GM21381 (cell line): ENCODE measurements around the gene LSMEM2.
A peak's percentile ranks its signal among the peaks of the same experiment; 100 is the strongest.

ENCODE experiments used
- ATAC-seq: cut with Tn5 transposase; IDR thresholded peaks from one replicate; pipeline ENCODE4 v1.9.1; 2021; ENCODE audit warnings: mild to moderate bottlenecking, moderate library complexity; ENCODE audit not compliant: unreplicated experiment

The LSMEM2 gene

DNA sequence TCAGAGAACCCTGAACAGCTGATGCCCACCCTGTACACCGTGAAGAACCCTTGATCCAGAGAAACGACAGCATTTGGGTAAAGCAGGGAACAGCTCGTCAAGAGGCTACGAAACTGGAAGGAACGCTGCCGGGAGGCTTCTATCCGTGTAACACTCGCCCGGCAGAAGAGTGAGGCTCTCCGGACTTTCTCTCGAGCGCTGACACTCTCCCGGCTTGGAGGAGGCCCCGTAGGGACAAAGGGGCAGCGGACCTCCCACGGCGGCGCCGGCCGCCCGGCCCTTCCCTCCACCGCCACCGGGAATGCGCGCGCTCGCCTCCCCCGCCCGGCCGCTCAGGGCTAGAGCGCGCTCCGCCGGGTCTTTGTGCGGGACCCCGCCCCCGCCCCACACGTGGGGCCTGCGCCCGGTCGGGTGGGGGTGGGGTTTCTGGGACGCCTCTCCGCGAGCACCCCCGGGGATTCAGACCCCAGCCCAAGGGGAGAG, 42.0 kb downstream of the LSMEM2 start:
- ATAC-seq, result peak; percentile 46

DNA sequence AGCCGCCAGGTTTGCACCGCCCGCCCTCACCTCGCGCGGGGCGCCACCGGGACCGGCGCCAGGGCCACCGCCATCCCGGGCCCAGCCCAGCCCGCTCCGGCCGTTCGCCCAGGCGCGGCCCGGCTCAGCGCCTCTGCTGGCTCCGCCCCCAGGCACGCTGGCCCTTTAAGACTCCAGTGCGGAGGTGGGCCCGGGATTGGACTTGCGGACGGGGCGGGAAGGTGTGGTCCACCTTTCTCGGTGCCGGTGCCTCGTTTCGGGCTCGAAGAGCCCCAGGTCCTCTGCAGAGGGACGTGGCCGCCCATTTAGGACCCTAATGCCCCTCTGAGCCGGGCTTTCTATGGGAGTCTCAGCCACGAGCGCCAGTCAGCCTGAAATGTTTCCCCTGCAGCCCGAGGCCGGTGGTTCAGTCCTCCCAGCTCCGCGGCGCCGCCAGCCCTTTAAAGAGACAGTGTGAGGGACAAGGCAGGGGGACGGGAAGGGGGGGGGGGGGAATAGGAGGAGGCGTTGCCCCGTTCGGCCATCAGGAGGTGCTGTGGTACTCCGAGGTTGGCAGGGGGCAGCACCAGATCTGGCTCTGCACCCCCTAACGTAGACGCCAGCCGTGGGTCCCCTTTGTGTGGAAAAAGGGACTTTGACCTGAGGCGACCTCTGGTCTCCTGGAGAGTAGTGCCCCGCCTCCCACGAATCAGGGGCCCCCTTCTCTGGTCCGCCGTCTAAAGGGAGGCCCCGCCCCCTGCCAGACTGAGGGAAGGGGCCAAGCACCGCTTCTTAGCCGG, 42.6 kb downstream of the LSMEM2 start:
- peak; percentile 75 for ATAC-seq

DNA sequence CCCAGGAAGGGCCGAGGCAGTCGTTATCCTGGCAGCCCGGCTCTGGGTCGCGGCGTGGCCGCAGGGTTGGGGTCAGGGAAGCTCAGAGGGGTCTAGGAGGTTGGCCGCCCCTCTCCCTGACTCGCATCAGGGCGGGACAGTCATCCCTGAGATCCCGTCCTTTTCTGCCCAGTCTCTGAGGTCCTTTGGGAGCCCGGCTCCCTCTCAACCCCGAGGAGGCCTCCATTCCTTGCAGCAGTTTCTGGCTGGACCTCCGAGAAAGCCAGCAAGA, 43.2 kb downstream of the LSMEM2 start:
- ATAC-seq, result no peak

DNA sequence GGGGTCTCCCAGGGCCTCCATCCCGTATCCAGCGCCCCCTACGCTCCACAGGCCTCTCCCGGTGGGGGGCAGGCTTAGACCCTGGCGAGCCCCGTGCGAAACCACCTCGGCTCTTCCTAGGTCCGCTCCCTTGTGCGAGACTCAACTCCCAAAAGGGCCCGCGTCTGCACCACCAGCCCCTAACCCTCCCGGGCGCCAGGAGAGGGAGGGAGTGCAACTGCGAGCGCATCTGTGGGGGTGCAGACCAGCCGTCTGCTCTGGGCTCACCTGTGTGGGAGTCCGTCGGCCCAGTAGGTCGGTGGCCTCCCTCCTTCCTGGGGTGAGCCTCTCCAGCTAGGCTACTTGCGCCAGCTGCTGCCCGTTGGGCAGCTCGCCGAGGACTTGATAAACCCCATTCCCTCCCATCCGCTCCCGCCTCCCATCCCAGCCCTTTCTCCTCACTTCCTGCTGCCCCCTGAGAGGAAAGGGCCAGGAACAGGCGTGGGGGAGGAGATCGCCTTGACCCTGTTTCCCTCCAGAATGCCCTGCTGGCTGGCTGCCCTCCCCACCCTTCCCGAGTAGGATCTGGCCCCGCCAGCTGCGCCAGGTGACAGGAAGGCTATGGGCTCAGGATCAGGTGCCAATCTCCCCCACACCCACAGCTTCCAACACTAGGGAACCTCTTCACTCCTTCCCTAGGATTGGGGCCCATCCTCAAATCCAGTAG, 43.7 kb downstream of the LSMEM2 start, which contains the start of gene HYAL2:
HYAL2 (minus strand) TSS at position 360 of the 706 bp plus-strand sequence. CDS start 2,256 bp downstream, outside the sequence.
- no peak for ATAC-seq

DNA sequence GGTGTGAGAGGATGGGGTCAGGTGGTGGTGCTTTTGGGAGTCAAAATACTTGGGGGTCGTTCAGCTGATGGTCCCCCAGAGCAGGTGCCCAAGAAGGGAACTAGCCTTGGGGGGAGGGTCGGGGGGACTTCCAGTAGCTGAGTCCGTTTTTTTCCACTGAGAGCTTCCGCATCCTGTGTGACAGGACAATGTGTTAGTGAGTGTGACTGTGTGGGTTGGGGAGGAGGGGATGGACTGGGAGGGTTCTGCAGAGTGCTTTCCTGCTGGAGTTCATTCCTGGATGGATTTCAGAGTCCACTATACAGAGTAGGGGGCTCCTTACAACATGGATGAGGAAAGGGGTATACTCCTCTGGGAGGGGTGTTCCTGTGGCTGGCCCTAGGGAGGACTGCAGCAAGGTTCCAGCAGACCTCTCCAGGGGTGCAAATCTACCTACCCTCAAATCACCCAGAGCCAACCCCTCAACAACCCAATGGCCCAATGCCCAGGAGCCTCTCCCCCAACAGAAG, 44.3 kb downstream of the LSMEM2 start:
- ATAC-seq, result no peak

DNA sequence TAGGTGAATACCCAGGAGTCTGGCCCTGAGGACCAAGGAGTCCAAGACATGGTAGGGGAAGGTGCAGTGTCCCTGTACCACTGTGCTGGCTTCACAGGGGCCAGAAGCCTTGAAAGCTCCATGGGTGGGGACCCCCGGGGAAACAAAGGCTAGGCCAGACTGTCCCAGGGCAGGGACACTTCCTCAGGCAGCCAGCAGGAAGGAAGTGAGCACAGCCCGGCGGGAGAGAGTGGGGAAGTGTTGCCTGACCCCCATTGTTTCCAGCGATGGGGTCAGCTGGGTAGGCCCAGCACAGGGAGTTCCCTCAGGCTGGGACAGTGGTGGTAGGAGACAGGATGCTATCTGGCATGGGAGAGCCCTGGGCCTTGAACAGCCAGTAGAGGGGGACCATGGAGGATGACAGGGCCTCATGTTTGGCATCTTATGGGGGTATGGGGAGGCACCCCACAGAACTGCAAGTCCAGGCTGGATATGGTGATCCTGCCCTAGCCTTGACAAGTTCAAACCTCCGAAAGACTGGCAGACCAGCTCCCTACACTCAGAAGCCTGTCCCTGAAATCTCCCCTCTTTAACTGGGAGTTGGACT, 44.8 kb downstream of the LSMEM2 start:
- ATAC-seq, result no peak

DNA sequence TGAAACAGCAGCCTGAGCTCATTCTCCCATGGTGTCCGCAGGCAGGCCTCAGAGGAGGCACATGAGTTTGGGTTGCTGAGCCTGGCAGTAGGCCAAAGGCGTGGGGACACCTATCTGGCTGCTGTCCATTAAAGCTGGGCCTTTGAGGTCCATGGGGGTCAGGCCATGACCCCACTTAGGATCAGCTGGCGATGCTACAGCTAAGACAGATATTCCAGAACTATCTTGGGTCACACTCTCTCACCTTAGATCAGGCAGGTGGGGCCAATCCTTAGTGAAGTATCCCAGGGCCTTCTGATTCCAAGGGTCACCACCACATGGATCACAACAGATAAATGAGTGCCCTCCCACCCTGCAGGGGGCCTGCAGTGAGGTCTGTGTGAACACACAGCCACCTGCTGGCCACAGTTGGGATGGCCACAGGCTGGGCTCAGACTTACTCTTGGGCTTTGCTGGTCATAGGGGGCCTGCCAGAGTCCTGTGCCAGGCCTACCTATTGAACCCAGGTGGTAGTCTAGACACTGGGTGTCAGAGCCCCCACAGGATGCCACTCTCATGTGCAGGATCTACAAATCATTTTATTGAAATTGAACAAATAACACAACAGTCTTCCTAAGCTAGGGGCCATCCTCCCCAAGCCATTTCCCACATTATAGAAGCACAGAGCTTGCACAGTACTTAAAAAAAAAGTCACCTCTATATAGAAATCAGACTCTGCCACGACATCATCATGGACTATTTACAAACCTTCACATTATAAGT, 45.6 kb downstream of the LSMEM2 start:
- no peak for ATAC-seq

DNA sequence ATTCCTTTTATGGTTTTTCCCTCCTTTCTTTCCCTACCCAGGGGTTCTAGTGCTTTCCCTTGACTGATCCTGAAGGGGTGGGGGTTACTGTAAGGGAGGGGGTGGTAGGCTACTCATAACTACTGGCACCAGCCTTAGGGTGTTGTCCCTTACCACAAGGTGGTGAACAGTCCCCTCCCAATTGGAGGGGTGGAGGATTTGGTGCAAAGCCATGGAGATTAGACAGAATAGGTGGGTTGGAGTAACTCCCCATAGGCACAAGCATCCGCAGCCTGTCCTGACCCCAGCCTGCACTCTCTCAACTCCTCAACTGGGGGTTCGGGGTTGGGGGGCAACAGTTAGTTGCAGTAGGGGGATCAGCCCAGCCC, 46.2 kb downstream of the LSMEM2 start:
- ATAC-seq, result no peak

DNA sequence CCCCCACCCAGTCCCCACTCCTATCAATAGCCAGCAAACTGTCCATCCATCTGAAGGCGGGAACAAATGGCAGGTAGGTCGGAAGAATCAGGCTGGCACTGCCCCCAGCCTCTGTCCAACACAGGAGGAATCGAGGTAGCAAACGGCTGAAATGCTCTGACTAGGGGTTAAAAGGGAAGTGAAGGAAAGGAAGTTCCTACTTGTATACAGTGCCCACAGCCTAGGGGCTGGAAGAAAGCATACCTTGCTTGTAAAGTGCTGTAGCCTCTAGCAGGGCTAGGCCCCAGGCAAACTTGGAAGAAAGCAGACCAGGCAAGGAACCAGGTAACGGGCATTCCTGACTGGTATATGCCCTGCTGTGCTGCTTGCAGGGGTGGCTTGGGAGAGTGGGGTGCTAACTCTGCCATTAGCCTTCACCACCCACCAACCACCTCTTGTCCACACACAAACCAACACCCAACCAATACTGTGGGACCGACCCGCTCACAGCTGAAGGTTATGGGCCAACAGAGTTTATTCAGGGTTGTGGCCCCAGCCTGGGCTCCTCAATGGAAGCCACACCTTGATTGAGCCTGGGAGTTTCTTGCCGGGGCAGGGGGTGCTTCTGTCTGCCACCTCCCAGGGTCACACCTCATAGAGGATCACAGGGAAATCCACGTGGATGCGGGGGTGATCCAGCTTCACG, 46.8 kb downstream of the LSMEM2 start:
- ATAC-seq, result no peak

DNA sequence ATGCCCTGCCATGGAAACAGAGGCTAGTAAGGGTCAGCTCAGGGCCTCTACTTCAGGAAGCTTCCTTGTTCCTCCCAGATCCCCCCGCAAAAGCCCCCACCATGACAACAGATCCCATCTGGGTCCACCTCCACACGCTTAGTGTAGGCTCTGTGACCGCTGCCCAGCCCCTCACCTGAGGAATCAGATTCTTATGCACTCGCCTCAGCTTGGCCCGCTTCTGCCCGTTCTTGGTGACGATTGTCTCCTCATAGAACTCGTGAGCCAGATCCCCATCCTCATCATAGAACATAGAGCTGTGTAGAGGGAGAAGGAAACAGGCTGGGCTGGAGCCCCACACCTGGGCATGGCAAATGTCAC, 47.3 kb downstream of the LSMEM2 start:
- no peak for ATAC-seq

DNA sequence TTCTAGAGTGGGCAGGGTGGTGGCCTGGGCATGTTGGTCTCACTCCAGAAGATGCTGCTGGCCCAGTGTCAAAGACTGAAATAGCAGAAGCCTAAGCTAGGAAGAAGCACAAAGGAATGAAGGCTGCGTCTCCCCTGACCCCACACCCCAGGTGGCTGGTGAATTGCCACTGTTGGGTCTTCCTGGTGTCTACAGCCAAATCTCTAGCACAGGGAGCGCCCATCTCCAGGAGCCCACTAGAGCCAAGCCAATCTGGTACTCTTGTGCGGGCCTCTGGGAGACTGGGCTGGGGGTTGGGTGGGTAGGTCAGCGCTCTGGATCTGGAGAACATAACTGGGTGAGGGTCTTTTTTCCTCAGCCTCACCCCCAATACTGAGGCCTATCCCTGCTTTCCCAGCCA, 48.2 kb downstream of the LSMEM2 start:
- no peak for ATAC-seq

DNA sequence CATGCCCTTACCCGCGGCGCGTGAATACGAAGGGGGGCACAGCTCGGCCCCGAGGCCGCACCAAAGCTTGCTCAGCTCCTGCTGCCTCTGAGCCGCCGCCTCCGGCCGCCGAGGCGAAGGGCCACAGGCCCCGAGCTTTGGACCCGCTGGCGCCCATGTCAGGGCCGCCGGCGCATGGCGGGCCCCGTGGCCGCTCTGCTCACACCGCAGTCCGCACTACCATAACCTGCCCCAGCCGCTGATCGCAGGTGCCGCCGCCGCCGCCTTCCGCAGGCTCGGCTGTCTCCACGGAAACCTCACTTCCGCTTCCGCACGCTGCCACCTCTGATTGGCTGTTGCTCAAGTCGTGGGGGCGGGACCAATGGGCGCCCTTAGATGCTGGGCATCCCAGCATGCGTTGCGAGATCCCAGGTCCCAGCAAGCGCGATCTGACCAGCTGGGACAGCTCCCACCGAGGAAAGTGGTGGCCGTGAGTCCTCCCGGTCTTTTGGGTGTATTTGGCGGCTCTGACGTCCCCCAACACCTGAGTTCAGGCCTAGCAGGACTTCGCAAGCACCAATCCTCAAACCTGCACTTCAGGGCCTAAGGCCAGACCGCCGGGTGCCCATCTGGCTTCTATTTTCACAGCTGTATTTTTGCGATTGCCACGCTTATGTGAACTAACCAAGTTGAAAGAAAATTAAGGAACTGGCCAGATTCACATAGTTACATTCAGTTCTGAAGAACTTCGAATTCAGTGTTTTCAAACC, 49.2 kb downstream of the LSMEM2 start, which contains the start of gene TUSC2:
TUSC2 (minus strand) TSS at position 281 of the 749 bp plus-strand sequence; CDS start at position 157, 124 bp downstream.
- peak; percentile 78 for ATAC-seq

DNA sequence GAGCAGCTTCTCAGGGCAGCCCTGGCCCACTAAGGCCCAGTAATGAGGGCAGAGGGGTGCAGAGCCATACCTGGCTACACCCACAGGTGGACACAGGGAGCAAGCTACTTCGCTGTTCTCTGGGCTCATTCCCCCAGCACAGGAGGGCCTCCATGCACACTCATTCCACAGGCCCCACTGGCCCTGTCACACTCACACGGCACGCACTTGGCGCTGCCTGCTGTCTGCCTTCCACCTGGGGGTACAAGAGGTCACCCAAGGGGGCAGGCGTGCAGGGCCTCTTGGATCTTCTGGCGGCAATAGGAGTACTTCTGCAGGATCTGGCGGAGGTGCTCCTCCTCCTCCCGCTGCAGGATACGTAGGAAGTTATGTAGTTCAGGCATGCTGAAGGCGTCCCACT, 51.4 kb downstream of the LSMEM2 start:
- ATAC-seq, result no peak

DNA sequence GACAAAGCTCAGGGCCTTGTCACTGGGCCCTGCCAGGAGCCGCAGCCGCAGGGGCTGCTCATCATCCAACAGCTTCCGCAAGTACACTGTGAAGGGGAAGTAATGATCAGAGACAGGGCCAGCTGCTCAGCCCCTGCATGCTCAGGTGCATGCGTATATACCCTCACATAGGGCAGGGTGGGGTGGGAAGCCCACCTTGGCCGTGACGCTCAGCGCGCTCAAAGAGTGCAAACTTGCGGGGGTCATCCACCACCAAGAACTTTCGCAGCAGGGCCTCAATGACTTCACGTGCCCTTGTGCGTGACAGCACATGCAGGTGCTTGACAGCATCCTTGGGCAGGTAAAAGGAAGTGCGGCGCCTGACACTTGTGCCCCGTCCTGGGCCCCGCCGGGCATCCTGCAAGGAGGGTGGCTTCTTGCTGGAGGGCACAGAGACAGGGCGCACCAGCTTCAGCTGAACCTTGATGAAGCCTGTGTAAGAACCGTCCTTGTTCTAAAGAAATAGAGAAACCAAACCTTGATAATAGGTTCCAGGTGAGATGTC, 52.5 kb downstream of the LSMEM2 start:
- ATAC-seq, result no peak

DNA sequence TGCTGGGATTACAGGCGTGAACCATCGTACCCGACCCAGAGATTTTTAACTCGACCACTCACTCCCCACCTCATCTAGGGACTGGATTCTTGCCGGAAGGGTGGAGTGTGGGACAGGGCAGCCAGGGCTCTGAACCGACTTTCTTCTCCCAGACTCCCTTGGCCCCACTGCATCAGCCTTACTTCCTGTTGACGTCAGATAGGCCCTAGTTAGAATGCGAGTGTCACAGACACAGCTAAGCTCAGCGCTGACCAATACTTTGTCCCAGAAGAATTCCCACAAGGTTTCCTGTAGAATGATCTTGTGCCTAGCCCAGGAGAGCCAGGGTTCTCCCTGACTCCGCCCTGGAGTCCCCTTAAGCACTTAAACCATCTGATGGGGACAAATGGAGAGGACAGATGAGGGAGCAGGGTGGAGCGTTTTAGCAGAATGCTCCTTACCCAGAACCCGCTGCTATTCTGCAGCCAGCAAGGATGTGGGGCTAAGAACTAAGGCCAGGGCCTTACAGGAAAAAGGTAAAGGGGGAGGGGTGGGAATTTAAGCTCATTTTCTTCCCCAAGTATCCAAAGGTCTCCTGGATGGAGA, 54.9 kb downstream of the LSMEM2 start:
- ATAC-seq, result no peak

DNA sequence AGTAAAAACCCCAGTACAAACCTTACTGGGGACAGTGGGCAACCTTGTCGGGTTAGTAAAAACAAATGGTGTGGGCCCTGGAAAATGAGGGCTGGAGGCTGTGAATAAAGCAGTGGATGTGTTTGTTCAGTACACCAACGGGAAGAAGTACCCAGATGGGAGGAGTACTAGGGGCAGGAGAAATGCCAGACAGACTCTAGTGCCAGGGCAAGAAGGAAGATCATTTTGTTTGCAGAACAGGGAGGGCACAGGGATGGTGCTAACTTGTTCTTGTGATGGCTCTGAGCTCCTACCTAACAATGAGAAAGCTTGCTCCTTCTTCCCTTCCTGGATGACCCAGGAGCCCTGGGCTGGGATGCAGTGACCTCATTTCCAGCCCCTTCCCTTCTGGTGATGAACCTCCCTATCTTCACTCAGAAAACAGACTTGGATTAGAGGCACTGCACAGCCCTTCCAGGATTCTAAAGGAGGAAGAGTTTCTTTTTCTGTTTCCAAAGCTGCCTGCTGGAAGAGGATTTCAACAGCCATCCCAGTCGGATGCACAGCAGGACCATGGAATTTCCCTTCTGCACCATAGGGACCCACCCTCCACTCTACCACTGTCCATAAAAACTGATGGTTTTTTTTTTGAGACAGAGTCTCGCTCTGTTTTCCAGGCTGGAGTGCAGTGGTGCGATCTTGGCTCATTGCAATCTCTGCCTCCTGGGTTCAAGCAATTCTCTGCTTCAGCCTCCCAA, 55.6 kb downstream of the LSMEM2 start:
- ATAC-seq, result no peak

DNA sequence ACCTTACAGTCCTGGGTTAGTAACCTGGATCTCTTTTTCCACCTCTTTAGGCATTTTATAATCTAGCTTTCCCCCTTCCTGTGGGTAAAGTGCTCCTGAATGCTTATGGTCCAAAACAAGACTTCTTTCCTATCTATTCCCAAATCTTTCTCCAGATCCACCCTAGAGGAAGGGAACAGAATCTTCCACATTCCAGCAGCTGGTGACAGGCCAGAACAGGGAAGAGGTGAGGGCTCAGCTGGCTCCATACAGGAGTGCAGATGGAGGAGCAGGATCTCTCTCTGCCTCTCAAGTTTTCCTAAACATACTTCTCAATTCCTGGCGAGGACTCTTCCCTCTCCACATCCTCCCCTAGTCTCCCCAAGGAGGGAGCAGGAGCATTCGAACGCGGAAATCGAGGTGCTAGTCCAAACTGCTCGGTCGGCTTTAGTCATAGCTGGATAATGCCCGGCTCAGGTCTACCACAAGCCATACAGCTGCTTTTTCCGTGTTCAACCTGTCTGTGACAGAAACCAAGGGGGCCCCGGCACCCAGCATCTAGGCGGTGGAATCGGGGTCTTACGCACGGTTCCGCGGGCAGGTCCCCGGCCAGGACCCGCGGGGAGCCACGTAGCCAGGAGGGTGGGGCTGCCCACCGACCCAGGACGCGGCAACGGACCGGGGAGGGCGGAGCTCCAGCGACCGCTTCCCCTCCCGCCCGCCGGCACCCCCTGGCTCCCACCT, 57.7 kb downstream of the LSMEM2 start:
- peak; percentile 27 for ATAC-seq
